Islet precursor cell (in vitro differentiated cells): ENCODE measurements around the gene CREM.

Experiments
- DNase-seq: peaks from one replicate; pipeline ENCODE4 v3.0.0-alpha.2; 2018

CREM gene

DNA sequence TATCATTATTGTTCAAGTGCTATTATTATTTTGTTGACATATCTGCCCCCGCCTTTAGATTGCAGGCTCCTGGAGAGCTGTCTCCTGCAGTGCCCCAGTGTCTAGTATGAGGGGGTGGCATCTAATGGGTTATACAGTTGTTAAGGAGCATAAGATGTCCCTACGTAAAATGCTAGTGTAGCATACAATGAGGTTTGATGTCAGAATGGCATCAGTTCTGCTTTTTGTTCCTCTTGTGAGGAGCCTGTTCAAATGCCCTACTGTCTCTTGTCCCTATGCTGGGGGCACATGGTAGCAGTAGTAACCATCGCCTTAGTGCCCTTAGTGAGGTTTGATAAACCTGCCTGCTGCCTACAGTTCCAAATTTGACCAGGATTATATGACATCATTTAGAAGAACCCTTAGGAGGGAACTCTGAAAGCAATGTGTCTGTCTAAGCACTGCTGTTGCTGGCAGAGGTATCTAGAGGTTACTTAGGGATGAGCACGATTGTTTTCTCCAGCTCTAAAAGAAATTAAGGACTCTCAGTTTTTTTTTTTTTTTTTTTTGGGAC is 9.7 kb downstream of the CREM start:
- no peak for DNase-seq

DNA sequence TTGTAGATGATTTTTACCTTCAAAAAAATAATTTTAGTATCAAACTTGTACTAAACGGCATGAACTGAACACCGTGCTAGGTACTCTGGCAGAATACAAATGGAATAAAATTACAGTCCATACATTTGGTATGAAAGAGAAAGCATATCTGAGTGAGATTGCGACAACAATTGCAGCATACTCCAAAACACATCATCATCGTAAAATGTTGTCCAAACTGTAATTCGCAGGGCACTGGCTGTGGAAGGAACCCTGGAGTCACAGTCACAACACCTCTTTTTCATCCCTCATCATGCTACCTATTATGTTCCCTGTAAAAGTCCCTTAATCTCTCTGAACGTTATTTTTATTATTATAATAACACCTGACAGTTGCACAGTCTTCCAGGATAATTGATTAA is 13.5 kb downstream of the CREM start:
- DNase-seq, result no peak

GRCh38 chr10:35140727-35141126 is 14.1 kb downstream of the CREM start:
- DNase-seq, result no peak

- DNase-seq, result no peak
Measured at GRCh38 chr10:35150308-35150707, 23.7 kb downstream of the CREM start.

DNA sequence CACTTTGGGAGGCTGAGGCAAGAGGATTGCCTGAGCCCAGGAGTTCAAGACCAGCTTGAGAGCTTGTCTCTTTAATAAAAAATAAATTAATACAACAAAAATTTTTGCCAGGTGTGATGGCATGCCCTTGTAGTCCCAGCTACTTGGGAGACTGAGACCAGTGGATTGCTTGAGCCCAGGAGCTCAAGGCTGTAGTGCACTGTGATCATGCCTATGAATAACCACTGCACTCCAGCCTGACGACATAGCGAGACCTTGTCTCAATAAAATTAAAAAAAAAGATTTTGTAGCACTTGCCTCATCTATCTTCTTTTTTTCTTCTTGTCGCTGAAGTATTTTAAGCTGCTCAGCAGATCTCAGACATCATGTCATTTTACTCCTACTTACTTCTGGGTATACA is 26.3 kb downstream of the CREM start:
- DNase-seq, result no peak

DNA sequence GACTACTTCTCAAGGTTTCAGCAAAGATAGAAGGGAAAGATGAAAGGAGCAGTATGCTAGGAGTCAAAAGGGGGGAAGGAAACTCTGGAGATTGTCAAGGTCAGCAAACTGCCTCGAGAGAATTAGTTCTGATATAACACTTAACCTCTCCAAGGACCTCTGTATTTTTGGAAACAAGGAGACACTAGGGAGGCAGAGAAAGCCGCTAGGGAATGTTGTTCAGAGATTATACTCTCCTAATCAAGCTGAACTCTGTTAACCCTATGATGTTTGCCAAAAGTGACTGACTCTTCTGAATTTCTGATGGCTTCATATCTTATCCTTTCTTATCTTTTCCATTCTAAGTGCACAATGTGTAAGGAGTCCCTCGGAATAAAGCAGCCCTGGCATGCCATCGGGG is 27.1 kb downstream of the CREM start:
- no peak for DNase-seq

- DNase-seq, result no peak
Measured at GRCh38 chr10:35160743-35161142, 34.1 kb downstream of the CREM start.

DNA sequence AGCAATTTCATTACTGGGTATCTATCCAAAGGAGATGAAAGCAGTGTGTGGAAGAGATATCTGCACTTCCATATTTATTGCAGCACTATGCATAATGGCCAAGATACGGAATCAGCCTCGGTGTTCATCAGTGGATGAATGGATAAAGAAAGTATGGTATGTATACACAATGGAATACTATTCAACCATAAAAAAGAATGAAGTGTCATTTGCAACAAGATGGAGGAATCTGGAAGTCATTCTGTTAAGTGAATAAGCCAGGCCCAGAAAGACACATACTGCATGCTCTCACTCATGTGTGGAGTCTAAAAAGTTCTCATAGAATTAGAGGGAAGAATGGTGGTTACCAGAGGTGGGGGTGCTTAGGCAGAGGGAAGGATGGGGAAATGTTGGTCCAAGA is 35.3 kb downstream of the CREM start:
- DNase-seq, result no peak

- no peak for DNase-seq
Measured at GRCh38 chr10:35165136-35165535, 38.5 kb downstream of the CREM start.

DNA sequence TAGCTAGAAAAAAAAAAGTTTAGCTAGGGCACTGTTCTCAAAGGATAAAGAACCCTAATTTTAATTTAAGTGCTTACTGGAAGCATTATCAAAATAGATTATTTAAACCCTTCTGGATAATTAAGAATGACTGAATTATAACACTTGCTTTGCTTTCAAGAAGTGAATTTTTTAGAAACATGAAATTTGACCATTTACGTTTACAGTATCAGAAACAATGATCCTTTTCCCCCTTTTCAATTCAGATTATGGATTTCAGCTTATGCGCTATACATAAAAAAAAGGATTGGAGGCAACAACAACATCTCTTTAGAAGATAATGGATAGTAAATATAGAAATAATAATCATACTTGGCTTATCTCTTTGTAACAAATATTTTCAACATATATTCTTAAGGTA is 39.2 kb downstream of the CREM start:
- DNase-seq, result no peak

DNA sequence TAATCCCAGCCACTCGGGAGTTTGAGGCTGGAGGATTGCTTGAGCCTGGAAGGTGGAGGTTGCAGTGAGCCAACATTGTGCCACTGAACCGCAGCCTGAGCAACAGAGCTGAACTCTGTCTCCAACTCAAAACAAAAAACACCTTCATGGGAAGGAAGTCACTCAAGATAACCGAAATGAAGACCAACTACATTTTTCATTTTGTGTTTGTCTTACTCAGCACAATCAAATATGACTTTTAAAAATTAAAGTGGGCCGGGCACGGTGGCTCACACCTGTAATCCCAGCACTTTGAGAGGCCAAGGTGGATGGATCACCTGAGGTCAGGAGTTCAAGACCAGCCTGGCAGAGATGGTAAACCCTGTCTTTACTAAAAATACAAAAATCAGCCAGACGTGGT is 40.0 kb downstream of the CREM start:
- DNase-seq, result no peak

DNA sequence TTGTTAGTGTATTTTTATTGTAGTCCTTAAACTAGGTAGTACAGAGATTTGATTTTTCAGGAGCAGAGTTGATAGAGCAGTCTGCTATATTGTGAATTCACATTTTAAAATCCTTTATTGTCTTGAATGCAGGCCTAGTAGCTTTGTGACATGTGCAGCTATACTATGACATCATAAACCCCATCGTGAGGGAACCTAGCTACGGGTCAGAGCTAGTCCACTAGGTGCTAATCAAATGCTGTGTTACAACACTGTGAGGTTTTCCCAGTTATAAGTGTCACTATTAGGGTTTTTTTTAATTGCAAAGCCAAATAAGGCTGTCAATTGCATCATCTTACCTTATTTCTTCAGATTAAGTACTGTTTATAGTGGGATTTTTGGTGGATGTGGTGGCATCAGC is 40.7 kb downstream of the CREM start:
- no peak for DNase-seq

DNA sequence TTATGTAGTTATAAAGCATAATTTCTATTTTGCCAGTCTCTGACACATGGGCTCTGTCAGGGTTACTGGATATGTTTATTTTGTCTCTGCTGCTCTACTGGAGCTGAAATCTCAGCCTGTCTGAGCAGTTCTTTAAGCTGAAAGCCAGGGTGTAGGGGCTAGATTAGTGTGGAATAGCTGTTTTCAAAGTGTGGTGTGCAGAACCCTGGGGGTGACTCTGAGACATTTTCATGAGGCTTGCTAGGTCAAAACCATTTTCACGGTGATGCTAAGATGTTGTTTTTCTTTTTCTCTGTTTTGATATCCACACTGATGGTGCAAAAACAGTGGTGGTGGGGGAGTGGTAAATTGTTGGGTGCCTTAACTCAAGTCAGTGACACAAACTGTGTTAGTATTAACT is 45.5 kb downstream of the CREM start:
- no peak for DNase-seq

GRCh38 chr10:35172574-35172973 is 45.9 kb downstream of the CREM start:
- no peak for DNase-seq

- DNase-seq, result no peak
Measured at GRCh38 chr10:35178331-35178730, 51.7 kb downstream of the CREM start.

DNA sequence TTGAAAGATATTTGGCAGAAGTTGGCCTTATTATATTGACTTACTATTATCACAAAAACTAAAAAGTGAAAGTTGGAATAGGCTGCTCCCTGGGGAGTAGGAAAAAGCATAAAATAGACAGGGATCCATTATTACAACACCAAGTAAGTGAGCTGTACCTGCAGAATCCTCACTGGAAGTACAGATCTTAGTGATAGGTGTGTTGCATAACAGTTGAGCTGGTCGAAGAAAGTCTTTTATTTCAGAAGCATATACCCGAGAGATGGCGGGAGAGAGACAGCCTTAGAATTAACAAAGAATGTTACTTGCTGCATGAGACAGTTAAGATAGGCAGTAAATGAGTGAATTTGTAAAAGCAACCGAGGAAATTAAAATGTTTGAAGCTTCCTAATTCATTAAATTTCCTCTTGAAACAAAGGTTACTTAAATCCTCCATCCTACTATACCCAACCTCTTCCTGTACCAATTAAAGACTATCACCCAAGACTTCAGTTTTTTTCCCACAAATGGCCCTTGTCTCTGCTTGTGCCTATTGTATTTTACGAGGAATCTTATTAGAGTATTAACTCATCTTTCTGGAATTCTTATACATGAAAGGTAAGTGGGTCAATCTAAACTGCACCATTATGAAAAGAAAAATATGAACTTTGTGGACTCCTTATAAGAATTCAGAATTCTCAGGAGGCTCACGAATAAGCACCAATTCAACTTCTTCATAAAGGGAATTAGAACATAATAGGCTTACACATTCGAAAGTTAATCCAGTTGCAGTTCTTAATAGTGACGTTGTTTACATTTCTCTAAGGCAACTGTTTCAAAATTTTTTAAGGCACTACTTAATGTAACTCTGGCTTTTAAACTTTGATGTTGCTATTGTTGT is 56.2 kb downstream of the CREM start:
- DNase-seq, result no peak

DNA sequence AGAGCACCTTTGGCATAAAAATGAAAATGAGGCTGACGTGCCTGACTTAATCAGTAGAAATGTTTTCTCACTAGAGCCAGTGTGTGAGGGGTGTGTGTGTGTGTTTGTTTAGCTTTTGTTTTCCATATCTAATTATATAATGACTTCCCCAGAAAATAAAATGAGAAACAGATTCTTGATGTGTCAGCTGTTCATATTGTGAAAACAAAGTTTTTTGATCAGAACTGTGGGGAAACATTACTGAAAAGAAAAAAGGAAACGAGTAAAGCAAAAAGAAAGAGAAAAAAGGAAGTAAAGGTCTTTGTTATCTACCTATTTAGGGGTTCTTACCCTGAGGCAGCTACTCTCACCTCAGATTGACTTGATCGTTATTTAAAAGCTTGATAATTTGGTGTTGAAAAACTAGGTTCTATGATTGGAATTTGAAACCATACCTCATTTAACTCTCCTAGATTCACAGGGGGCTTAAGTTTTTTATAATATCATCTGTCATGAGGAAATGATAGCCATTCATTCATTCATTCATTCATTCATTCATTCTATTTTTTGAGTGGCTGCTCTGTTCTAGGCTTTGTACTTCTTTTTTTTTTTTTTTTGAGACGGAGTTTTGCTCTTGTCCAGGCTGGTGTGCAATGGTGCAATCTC is 58.0 kb downstream of the CREM start:
- DNase-seq, result no peak

- DNase-seq, result no peak
Measured at GRCh38 chr10:35185260-35186034, 58.8 kb downstream of the CREM start.

DNA sequence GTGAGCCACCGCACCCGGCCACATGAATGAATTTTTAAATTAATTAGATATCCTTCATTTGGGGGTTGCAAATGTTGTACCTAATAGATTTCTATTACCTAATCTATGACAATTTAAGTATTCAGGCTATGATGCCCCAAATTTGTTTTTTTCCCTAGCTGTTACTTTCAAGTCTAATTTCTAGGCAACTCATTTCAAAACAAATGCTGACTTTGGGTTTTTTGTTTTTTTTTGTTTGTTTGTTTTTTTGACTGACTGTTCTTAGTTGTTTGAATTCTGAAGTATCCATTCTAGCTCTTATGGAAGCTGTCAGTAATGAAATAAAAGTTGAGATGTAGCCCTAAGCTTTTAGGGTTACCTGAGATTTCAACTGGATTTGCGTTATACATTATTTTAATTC is 62.3 kb downstream of the CREM start:
- no peak for DNase-seq

DNA sequence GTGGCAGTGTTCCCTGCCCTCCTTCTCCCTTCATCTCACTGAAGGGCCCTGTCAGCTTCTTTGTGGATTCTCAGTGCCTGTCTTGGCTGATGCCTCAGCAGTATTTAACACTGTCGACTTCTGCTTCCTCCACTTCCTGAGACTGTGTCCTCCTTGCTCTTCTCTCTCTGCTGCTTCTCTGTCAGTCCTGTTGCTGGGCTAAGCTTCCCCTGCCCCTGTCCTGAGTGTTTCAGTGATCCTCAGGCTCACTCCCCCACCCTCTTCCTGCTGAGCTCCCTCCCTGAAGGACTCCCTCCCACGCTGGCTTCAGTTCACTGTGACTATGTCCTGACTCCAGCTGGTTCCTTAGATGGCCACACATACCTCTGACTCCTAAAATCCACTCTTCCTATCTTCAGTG is 64.9 kb downstream of the CREM start:
- no peak for DNase-seq

DNA sequence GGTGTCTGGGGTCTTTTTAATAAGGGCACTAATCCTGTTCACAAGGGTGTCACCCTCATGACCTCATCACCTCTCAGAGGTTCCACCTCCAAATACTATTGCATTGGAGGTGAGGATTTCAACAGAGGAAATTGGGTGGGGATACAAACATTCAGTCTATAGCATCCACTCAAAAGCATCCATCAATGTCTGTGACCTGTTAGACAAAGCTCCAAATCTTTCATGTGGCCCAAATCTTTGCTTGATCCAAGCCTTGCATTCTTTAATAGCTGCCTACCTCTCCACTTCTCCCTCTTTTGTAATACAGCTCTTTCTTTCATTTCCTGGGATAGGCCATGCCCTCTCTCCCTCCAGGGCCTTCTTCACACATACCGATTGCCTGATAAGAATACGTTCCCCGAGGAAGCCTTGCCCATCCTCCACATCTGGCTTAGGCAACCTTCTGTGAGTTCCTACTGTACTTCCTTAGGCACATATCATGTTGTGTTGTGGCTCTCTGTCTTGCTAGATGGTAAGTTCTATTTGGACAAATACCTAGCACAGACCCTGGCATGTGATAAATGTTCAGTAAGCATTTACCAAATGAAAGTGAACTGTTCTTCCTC is 66.1 kb downstream of the CREM start:
- DNase-seq, result peak; percentile 68

DNA sequence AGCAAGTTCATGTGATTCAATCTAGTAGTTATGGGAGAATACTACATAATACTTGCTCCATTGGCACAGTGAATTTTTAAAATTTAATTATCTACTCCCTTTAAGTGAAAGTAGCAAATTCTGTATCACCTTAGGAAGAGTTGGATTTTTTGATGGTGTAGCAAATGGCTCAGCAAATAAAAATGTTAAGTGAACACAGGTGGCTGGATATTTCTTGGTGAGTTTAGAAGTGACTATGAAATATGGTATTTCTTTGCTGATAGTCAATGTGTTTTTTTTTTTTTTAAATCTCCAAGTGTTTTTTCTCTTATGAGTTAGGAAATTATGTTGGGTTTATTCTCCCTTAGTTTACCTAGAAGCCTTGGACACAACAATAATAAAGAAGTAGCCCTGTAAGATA is 67.8 kb downstream of the CREM start:
- DNase-seq, result no peak

GRCh38 chr10:35194906-35195305 is 68.3 kb downstream of the CREM start:
- no peak for DNase-seq
